Right lung (tissue), 10 donors: ENCODE results near the gene RBMXL2. TPM values are rescaled to one million over a fixed set of nuclear protein-coding genes. Genes with fewer than 3 reads are reported as not detected.
A peak's percentile ranks its signal among the peaks of the same experiment; 100 is the strongest.

ENCODE experiments used
- DNase-seq, 2 donors: peaks; one replicate each; pipeline ENCODE4 v3.0.0-alpha.2; 2013
- long read RNA-seq, 8 donors: transcript quantifications; one replicate each; lab custom pipeline, GENCODE V29; 2026
- polyA plus RNA-seq, 5 donors: library from polyadenylated mRNA; unstranded; fragments of 120-200 nt; gene quantifications; one replicate each; pipeline versions ENCODE4 v1.2.1 to v1.2.3, GENCODE V29; 2013; ENCODE audit warnings: inconsistent platforms in 1 of 5, low replicate concordance in 1 of 5; ENCODE audit not compliant: insufficient read length in 5 of 5, insufficient read depth in 1 of 5

Gene RBMXL2
- under 1 TPM in 2 of 5 donors, not detected in 3; 0.06 to 0.09 TPM for polyA plus RNA-seq
- long read RNA-seq, donor 1, result 0 reads
- long read RNA-seq, donor 2, result 0 reads
- long read RNA-seq, donor 3, result 0 reads
- long read RNA-seq, donor 4, result 0 reads
- long read RNA-seq, donor 5, result 0 reads
- long read RNA-seq, donor 6, result 0 reads
- long read RNA-seq, donor 7, result 0 reads
- long read RNA-seq, donor 8, result 0 reads

DNA sequence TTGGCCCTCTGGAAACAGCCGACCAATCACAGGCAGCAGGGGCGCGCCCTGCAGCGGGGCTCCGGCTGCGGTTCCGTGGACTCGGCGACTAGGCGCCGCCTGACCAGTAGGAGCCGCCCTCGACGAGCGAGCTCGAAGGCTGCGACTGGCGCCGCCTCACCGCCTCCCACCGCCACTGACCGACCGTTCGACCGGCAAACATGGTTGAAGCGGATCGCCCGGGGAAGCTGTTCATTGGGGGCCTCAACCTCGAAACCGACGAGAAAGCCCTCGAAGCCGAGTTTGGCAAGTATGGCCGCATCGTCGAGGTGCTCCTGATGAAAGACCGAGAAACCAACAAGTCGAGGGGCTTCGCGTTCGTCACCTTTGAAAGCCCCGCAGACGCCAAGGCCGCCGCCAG is at the start of gene RBMXL2:
RBMXL2 (plus strand) TSS at position 78 of the 400 bp plus-strand sequence; CDS start at position 201, 123 bp downstream.
- DNase-seq, result no peak

DNA sequence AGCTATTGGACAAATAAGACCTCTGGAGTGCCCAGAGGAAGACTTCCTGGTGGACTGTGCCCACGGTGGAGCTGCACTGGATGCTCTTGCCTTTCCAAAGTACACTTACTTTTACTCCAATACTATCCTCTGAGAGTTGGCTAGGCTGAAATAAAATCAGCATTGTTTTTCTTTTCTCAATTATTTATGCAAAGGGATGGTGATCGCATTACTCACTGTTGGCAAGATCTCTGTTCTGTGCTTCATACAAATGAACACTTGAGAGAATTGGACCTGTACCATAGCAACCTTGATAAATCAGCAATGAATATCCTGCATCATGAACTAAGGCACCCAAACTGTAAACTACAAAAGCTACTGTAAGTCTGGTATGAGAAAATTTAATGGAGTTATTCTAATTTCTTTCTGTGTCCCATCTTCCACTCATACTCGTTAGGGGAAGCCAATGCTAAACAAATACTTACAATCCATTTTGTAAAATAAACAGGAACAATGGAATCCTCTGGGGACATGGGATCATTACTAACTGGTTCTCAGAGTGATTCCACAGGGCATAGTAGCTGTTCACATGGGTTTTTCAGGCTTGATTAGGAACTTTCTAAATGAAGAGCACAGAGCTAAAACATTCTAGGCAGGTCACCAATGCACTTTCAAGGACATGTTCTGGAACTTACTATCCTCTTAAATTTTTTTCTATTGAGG is 42.2 kb upstream of the RBMXL2 start:
- no peak for DNase-seq

DNA sequence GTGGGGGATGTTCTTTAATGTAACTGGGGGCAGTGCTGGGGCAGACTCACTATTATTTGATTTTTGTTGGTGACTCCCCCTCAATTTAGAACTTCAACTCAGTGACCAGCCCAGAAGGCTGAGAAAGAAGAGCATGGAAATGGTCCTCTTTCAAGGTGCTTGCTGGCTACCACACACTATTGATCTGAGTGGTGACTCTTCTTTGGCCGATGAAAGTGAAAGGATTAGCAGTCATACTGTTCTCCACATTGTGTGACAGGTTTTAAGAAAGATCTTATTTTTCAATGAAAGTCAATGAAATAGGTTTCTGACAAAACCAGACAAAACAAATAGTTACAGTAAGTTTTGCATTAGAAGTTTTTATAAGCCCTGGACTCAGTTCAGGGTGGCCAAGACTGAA is 38.6 kb upstream of the RBMXL2 start:
- no peak for DNase-seq

DNA sequence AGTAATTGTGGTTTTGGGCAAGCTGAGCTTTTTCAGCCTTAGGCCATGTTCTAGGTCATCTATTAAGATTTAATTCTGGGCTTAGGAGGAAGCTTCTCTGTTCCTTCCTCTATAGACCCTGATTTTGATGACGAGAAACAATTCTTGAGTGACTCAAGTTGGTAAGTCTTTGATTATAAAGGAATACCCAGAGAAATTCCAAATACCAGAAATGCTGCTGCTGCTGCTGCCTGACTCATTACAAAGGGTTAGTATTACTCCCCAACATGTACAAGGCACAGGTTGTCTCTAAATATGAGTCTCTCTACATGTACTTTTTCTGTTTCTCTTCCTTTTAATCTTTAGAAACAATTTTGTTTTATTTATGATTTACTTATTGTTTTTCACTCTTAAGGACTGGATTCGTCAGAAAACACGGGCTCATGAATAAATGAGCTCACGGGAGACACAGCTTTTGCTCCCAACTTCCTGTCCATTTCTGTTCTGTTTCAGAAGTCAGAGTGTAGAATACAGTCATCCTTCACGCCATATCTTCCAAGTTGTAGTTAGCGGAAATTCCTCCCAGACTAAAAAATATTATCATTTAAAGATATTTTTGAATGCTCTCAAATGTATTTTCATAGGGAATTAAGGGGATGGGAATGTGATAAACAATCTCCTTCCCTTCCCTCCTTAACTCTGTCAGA is 31.8 kb upstream of the RBMXL2 start:
- peak in 1 of 2 donors; percentile 10 for DNase-seq

DNA sequence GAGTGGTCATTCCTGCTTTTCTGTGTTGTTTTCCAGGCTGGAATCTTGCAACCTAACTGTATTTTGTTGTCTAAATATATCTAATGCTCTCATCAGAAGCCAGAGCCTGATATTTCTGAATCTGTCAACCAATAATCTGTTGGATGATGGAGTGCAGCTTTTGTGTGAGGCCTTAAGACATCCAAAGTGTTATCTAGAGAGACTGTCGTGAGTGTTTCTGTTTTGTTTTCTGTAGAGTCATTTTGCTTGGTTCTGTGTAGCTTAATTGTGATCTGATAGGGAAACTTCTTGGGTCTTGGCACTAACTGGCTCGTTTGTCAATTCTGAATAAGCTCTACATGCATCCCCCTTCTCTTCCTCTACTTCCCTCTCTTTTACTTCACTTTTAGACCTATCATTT is 31.2 kb upstream of the RBMXL2 start:
- peak; percentile 57 to 59 for DNase-seq

DNA sequence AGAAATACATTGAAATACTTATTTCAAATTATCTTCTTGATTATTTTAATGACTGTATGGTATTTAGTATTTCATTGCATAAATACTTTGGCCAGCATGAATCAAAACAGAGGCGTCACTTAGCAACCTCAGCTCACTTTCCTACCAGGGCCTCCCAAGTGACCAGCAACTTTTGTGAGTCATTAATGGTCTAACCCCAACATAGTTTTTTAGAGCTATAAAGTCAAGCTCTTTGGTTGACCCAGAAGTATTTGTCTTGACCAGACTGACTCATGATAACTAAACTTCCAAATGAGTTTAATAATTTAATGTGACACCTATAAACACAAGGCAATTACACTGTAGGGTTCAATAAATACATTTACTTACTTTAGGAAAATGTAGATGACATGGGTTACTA is 27.9 kb upstream of the RBMXL2 start:
- no peak for DNase-seq

DNA sequence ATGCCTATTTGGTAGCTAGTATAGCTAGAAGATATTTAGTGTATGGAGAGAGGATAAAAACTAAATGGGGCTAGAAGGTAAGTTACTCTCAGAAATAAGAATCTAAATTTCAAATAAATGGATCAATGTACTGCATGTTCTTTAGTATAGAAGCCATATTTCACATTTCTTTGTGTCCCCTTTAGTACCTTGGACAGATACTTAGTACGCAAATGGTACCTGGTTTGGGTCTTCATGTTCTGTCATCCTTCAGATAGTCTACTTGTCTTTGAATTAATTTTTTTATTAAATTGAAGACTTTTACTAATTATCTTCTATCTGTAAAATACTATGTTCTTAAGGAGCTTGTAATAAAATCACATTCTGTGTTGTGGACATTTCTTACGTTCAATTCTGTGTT is 26.3 kb upstream of the RBMXL2 start:
- no peak for DNase-seq

DNA sequence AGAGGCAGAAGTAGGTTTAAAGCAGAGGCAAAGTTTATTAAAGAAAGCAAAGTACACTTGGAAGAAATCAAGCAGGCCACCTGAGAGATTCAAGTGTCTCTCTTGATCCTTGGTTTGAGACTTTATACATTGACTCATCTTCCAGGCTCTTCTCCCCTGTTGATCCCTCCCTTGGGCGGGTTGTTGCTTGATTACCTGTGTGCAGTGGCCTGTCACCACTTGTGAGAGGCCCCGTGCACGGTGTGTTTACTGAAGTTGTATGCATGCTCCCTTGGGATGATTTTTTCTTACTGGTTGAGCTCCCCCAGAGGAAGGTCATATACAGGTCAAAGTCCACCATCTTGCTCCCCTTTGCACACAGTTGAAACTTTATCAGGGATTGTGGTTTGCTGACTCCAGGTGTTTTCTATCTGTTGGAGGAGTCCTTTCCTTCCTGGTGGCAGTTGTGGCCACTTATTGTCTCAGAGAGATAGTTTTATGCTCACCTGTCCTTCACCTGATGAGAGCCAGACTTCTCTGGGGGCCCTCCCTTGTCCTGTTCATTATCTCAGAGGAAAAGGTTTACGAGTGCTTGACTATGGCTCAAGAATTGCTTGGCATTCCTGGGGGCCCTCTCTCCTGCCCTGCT is 16.3 kb upstream of the RBMXL2 start:
- DNase-seq, result no peak

DNA sequence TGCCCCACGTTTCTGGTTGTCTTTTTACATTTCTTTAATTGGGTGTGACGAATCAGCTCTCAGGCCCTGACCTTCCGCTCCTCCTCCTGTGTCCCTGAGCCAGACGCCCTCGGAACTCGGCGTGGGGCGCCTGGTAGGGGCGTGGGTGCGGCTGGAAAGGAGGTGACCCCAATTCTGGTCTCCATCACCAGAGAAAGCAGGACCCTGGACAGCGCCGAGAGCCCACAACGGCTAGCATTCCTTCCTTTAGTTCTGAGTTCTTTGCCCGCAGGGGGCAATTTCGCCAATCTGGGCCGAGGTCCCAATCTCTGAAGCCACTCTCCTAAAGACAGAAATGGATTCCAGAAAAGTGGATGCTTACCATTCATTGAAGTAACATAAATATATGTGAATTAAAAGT is 11.7 kb upstream of the RBMXL2 start:
- no peak for DNase-seq

DNA sequence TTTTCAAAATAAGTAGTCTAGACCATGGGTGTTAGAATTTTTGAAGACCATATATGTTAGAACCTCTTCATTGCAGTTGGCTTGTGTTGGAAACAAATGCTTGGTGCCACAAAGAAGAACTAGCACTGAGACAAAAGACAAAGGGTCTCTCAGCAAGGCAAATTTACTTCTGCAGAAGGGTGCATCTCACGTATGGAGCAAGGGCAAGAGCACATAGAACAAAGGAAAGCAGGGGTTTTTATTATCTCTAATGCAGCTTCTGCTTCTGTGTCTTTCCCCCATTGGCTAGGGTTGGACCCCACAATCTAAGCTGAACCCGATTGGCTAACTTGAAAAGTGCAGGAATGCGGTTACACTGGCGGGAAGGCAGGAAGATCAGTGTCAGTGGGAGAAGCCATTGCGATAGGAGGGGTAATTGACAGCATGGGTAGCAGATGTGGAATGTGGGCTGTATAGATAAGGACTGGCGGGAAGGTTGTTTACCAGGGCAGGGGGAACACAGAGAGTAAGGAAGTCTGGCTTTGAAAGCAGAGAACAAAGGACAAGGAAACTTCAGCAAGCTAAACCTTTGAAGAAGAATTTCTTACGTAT is 9.2 kb upstream of the RBMXL2 start:
- DNase-seq, result no peak

DNA sequence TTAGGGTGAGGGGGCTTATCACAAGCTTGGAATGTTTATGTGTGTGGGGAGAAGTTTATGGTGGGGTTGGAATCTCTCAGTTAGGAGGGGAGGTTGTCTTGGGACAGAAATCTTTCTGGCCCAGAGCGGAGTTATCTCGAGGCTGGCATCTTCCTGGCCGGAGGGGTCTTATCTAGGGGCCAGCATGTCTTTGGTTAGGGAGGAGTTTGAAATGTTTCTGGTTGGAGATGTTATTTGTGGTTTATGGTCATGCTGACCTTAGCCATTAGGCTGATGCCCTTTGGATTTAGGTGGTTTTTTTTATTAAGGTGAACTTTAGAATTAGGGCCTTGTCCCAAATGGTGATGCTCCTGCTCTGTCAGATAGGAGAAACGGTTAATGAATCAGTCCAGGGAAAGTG is 7.9 kb upstream of the RBMXL2 start:
- DNase-seq, result no peak

DNA sequence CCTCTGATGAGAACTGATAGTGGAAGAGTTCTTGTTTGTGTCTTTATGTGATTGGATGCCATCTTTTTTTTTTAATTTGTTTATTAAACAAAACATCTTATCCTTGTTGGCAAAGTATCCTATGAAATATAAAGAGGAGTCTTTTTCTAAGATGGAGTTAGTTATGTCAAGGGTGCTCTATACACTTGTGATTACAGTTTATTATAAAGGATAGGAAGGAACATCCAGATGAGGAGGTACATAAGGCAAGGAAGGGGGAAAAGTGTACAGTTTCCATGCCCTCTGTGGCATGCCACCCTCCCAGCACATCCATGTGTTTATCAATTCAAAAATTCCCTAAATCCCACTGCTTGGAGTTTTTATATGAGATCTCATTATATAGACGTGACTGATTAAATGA is 7.4 kb upstream of the RBMXL2 start:
- no peak for DNase-seq

DNA sequence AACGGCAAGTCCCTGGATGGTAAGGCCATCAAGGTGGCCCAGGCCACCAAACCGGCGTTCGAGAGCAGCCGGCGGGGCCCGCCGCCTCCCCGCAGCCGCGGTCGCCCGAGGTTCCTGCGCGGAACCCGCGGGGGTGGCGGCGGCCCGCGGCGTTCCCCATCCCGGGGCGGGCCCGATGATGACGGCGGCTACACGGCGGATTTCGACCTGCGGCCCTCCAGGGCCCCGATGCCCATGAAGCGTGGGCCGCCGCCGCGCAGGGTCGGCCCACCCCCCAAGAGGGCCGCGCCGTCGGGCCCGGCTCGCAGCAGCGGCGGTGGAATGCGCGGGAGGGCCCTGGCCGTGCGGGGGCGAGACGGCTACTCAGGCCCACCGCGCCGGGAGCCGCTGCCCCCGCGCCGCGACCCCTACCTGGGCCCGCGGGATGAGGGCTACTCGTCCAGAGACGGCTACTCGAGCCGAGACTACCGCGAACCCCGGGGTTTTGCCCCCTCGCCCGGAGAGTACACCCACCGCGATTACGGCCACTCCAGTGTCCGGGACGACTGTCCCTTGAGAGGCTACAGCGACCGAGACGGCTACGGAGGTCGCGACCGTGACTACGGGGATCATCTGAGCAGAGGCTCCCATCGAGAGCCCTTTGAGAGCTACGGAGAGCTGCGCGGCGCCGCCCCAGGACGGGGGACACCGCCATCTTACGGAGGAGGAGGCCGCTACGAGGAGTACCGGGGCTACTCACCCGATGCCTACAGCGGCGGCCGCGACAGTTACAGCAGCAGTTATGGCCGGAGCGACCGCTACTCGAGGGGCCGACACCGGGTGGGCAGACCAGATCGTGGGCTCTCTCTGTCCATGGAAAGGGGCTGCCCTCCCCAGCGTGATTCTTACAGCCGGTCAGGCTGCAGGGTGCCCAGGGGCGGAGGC is 792 bp downstream of the RBMXL2 start:
- no peak for DNase-seq

DNA sequence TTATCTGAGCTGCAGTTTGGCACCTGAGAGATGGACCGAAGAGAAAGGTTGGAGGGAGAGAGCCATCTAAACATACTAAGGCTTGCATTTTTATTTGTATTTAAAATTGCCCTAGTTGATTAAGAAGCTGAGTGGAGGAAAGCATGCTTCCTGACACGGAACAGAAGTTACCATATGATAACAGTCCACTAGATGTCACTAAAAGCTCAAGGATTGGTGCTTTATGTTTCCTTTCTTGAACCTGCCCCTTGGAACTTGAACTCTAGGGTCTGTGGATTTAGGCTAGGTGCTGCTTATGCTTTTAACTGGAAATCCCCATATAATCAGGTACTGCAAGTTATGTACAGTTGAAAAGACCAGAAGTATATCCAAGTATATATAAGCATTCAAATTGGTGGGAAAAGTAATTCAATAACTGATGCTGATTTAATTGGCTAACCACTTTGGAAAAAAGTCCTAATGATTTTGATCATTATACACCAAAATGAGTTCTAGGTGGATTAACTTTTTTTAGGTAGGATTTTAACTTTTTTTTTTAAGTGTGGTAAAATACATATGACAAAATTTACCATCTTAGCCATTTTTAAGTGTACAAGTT is 9.5 kb downstream of the RBMXL2 start:
- DNase-seq, result peak; percentile 6 to 34

DNA sequence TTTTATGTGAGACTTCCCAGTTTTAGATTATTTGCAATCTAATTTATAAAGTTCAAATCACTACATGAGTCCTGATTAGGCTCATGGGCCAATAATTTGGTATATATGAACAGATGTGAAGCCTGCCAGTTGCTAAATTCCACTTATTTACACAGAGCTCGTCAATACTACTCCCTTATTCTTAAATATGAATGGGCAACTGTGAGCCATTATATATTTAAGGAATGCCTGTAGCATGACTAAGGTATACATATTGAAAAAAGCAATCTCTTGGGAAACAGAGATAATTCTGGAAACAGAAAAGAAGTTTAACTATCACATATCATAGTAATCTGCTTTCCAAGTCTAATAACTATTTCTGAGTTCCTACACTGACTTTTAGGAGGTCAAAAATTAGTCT is 27.0 kb downstream of the RBMXL2 start:
- DNase-seq, result no peak

DNA sequence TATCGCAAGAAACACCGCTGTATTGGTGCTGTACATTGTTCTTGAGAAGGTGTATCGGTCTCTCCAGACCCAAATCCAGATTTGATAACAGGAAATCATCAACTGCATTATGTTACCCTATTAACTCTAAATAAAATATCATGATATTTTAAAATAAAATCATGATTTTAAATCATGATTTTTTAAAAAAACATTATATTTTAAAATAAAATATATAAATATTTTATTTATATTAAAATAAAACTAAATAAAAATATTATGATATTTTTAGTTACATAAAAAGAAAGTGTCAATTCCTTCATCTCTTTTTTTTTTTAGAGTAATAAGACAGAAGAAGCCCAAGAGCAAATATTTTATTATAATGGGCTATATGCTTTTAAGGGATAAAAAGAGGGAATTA is 27.6 kb downstream of the RBMXL2 start:
- DNase-seq, result no peak

DNA sequence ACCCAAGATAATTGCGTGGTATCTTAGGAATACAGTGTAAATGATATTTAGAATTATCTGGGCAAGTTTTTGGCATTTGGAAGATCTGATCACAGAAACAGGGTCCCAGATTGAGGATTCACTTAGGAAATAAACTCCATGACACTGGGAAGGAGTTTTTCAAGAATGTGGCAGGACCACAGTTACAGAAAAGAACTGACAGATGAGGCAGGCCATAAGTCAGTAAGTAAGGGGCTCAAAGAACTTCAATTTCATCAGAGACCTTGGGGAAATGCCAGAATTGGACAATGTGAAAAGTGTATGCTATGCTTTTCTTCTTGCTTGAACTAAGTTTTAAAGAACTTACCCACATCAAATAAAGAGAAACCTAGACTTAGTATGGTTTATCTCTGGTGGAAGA is 49.3 kb downstream of the RBMXL2 start:
- no peak for DNase-seq
